GM23248 (cell line): ENCODE data around the gene PLCG1. TPM values are rescaled to one million over a fixed set of nuclear protein-coding genes. Genes with fewer than 3 reads are reported as not detected.

Experiments
- DNase-seq: peaks from one replicate; pipeline ENCODE4 v3.0.0-alpha.2; 2015
- H2AFZ ChIP-seq: fragments of 200-600 bp; sonication (generic); 2 replicates; pipeline ENCODE4 v1.6.1; 2016; ENCODE audit warnings: antibody characterized with exemption
- H3F3A ChIP-seq: fragments of 200-600 bp; sonication (generic); 2 replicates; pipeline ENCODE4 v1.6.1; 2016; ENCODE audit warnings: mild to moderate bottlenecking, antibody characterized with exemption, mixed run types; ENCODE audit not compliant: insufficient read depth
- H3K27ac ChIP-seq: fragments of 200-600 bp; sonication (generic); 2 replicates; pipeline ENCODE4 v1.5.1; 2016; ENCODE audit warnings: mild to moderate bottlenecking
- H3K27me3 ChIP-seq: fragments of 200-600 bp; sonication (generic); replicated peaks from 2 replicates; pipeline ENCODE4 v1.6.1; 2016; ENCODE audit warnings: mild to moderate bottlenecking; ENCODE audit not compliant: insufficient read depth
- H3K36me3 ChIP-seq: fragments of 200-600 bp; sonication (generic); 2 replicates; pipeline ENCODE4 v1.6.1; 2016; ENCODE audit warnings: low read depth, mild to moderate bottlenecking
- H3K4me1 ChIP-seq: fragments of 200-600 bp; sonication (generic); 2 replicates; pipeline ENCODE4 v1.6.1; 2016; ENCODE audit warnings: mild to moderate bottlenecking; ENCODE audit not compliant: insufficient read depth
- H3K4me2 ChIP-seq: fragments of 200-600 bp; sonication (generic); one replicate; pipeline ENCODE4 v1.6.1; 2016; ENCODE audit warnings: mild to moderate bottlenecking; ENCODE audit not compliant: unreplicated experiment
- H3K4me3 ChIP-seq: fragments of 200-600 bp; sonication (generic); 2 replicates; pipeline ENCODE4 v1.5.1; 2016; ENCODE audit warnings: mild to moderate bottlenecking
- H3K79me2 ChIP-seq: fragments of 200-600 bp; sonication (generic); 2 replicates; pipeline ENCODE4 v1.6.1; 2016; ENCODE audit warnings: mild to moderate bottlenecking; ENCODE audit not compliant: insufficient read depth
- H3K9ac ChIP-seq: fragments of 200-600 bp; sonication (generic); 2 replicates; pipeline ENCODE4 v1.6.1; 2016; ENCODE audit warnings: mild to moderate bottlenecking
- H3K9me2 ChIP-seq: fragments of 200-600 bp; sonication (generic); 2 replicates; pipeline ENCODE4 v1.6.1; 2016; ENCODE audit warnings: mixed run types, mild to moderate bottlenecking, moderate library complexity; ENCODE audit not compliant: insufficient read depth
- H3K9me3 ChIP-seq: fragments of 200-600 bp; sonication (generic); one replicate; pipeline ENCODE4 v1.6.1; 2017; ENCODE audit warnings: low read depth
- H4K20me1 ChIP-seq: fragments of 200-600 bp; sonication (generic); 2 replicates; pipeline ENCODE4 v1.6.0; 2016; ENCODE audit not compliant: insufficient read depth
- EZH2 ChIP-seq: fragments of 200-600 bp; sonication (generic); IDR thresholded peaks from 2 replicates; pipeline ENCODE4 v1.6.1; 2018; ENCODE audit warnings: antibody characterized with exemption, mild to moderate bottlenecking; ENCODE audit not compliant: insufficient read depth, poor library complexity, severe bottlenecking
- EZH2phosphoT487 ChIP-seq: fragments of 200-600 bp; sonication (generic); IDR thresholded peaks from 2 replicates; pipeline ENCODE4 v1.6.1; 2018; ENCODE audit warnings: antibody characterized with exemption, moderate library complexity, mild to moderate bottlenecking, low read depth; ENCODE audit not compliant: insufficient read depth
- WGBS, 2 experiments: methylation state at CpG; one replicate each; pipeline ENCODE4 v1.1.6; 2015 to 2017; ENCODE audit warnings: low lambda C conversion rate in 2 of 2, low coverage in 1 of 2; ENCODE audit errors: missing lambda C conversion rate in 2 of 2; 5-methylcytosine and 5-hydroxymethylcytosine counted together
- in situ Hi-C: fragments of 300-500 bp; cut with MboI; formaldehyde crosslinking; loops from 2 replicates; pipeline ENCODE4 v1.15.0; 2020
- polyA plus RNA-seq: library from polyadenylated mRNA; unstranded; fragments of >200 nt; fragmentation: Nextera tagmentation; extraction: Ambion mirVana; gene quantifications from 2 replicates; pipeline ENCODE4 v1.2.1, GENCODE V29; 2016
- total RNA-seq: library from RNA; depleted of rRNA; stranded (reverse); fragments of >200 nt; shearing (Covaris generic); gene quantifications from 2 replicates; pipeline ENCODE4 v1.2.3, GENCODE V29; 2014

The PLCG1 gene
- total and polyA plus RNA-seq, 2 experiments from 2014 or later = 8.3 to 32.6 TPM

- Histone ChIP-seq H3F3A (peaks cover 23% of the 10 kb centered on the region), H3K4me1 (peaks cover 43% of the 10 kb centered on the region), H3K4me2 (peak overlapping the region; percentile 61), H3K27ac (peak overlapping the region; percentile 86), H3K27me3 (no peaks in the 10 kb centered on the region), H3K9me2 (no peaks in the 10 kb centered on the region), H3K9me3 (no peaks in the 10 kb centered on the region), H3K4me3 (no peak overlapping the region), H2AFZ (no peak overlapping the region), H3K9ac (peak overlapping the region; percentile 41), H3K36me3 (no peaks in the 10 kb centered on the region; the same call in 1 of the 2 replicates), H3K79me2 (peaks cover 47% of the 10 kb centered on the region), H4K20me1 (no peaks in the 10 kb centered on the region)
- TF ChIP-seq EZH2 (no peak), EZH2phosphoT487 (no peak)
- DNase-seq = no peak
- in situ Hi-C loops = loop anchor here (10.0 kb wide), 1 partner anchor 168 kb away; the partner anchor contains the start of gene LPIN3
- 86 to 92% methylated on average over 8 of the region's 8 CpGs for WGBS, 2 experiments
Measured at GRCh38 chr20:41176711-41177552, 39.6 kb downstream of the PLCG1 start.

- peaks cover 23% of the 10 kb centered on the region for H3F3A ChIP-seq
- TF ChIP-seq EZH2 = no peak
- TF ChIP-seq EZH2phosphoT487 = no peak
- peak overlapping the region; percentile 61 for H3K4me2 ChIP-seq
- H3K79me2 ChIP-seq = peaks cover 47% of the 10 kb centered on the region
- no peaks in the 10 kb centered on the region for H3K9me2 ChIP-seq
- no peaks in the 10 kb centered on the region for H3K9me3 ChIP-seq
- H4K20me1 ChIP-seq = no peaks in the 10 kb centered on the region
- WGBS, 2 experiments = 0% methylated on average over 2 of the region's 2 CpGs
- no peak overlapping the region for H2AFZ ChIP-seq
- H3K27ac ChIP-seq = peak overlapping the region; percentile 86
- H3K4me3 ChIP-seq = peak overlapping the region; percentile 39; the same call in 1 of the 2 replicates
- peaks cover 43% of the 10 kb centered on the region for H3K4me1 ChIP-seq
- DNase-seq = peak; percentile 97
- H3K36me3 ChIP-seq = no peaks in the 10 kb centered on the region
- H3K9ac ChIP-seq = peak overlapping the region; percentile 72
- no peaks in the 10 kb centered on the region for H3K27me3 ChIP-seq
- in situ Hi-C loops = loop anchor here (10.0 kb wide), 1 partner anchor 167 kb away; the partner anchor contains the start of gene LPIN3
Measured at GRCh38 chr20:41177636-41178035, 40.3 kb downstream of the PLCG1 start.

DNA sequence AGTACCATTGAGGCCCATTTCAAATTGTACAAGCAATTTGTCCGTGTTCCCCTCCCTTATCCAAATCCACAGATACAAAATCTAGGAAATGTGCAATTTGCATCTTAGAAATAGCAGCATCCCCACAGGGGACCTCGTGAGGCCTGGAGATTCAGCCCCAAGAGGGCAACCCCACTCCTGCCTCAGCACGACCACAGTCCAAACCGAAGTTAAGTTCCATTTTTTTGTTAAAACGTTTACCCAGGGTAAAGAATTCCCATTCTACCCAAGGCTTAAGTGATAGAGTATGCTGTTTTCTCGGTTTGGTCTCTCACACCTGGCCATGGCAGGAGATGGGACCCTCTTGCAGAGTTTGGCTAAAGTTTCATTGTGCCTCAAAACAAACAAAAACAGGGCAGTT lies 41.2 kb downstream of the PLCG1 start:
- 73 to 80% methylated on average over 6 of the region's 6 CpGs for WGBS, 2 experiments
- H3K4me2 ChIP-seq = peak overlapping the region; percentile 61
- peaks cover 55% of the 10 kb centered on the region for H3K79me2 ChIP-seq
- in situ Hi-C loops = loop anchor here (10.0 kb wide), 1 partner anchor 166 kb away; the partner anchor contains the start of gene LPIN3
- no peaks in the 10 kb centered on the region for H3K9me2 ChIP-seq
- no peak for DNase-seq
- TF ChIP-seq EZH2 = no peak
- no peak for TF ChIP-seq EZH2phosphoT487
- H3K4me1 ChIP-seq = peaks cover 43% of the 10 kb centered on the region
- H2AFZ ChIP-seq = no peak overlapping the region
- H3K9me3 ChIP-seq = no peaks in the 10 kb centered on the region
- no peak overlapping the region for H3K4me3 ChIP-seq
- peaks cover 23% of the 10 kb centered on the region for H3F3A ChIP-seq
- peak overlapping the region; percentile 72 for H3K9ac ChIP-seq
- peak overlapping the region; percentile 86 for H3K27ac ChIP-seq
- no peaks in the 10 kb centered on the region for H4K20me1 ChIP-seq
- H3K36me3 ChIP-seq = no peaks in the 10 kb centered on the region; the same call in 1 of the 2 replicates
- no peaks in the 10 kb centered on the region for H3K27me3 ChIP-seq

GRCh38 chr20:41178904-41179432 lies 41.6 kb downstream of the PLCG1 start:
- Histone ChIP-seq H3K9me3 (no peaks in the 10 kb centered on the region), H3K9ac (no peak overlapping the region), H3K4me3 (no peak overlapping the region), H2AFZ (no peak overlapping the region), H3F3A (peaks cover 23% of the 10 kb centered on the region), H4K20me1 (no peaks in the 10 kb centered on the region), H3K9me2 (no peaks in the 10 kb centered on the region), H3K36me3 (no peaks in the 10 kb centered on the region; the same call in 1 of the 2 replicates), H3K27me3 (no peaks in the 10 kb centered on the region), H3K27ac (peak overlapping the region; percentile 86), H3K79me2 (peaks cover 60% of the 10 kb centered on the region), H3K4me1 (peaks cover 43% of the 10 kb centered on the region), H3K4me2 (no peak overlapping the region)
- in situ Hi-C loops = loop anchor here (10.0 kb wide), 1 partner anchor 166 kb away; the partner anchor contains the start of gene LPIN3
- 75 to 76% methylated on average over 8 of the region's 8 CpGs for WGBS, 2 experiments
- TF ChIP-seq EZH2phosphoT487 (no peak), EZH2 (no peak)
- no peak for DNase-seq
